GM12878 (cell line): ENCODE data around the gene SMG6. TPM values are rescaled to one million over a fixed set of nuclear protein-coding genes. Genes with fewer than 3 reads are reported as not detected.

Experiments used
- ATAC-seq: fragments of 200-7000 bp; cut with Tn5 transposase; 3 replicates; pipeline ENCODE4 v1.9.1; 2020; ENCODE audit warnings: mild to moderate bottlenecking, moderate library complexity
- BruUV-seq: library from RNA; stranded (reverse); fragments of 400-500 nt; replicated peaks from 2 replicates; lab custom pipeline; 2021; lab: Mats Ljungman, UMichigan
- CTCF ChIA-PET: fragments of 300-600 bp; sonication (Branson Sonifier 250); formaldehyde crosslinking; extraction: SDS; loops from one replicate; lab custom pipeline; 2021; ENCODE audit warnings: inconsistent platforms; lab: Yijun Ruan, JAX
- POLR2A ChIA-PET: fragments of 350-600 bp; formaldehyde crosslinking; extraction: SDS; loops from one replicate; lab custom pipeline; 2021; ENCODE audit warnings: inconsistent platforms; lab: Charles Lee
- RAD21 ChIA-PET: fragments of 300-600 bp; sonication (Branson Sonifier 250); formaldehyde crosslinking; loops from one replicate; lab custom pipeline; 2023; ENCODE audit warnings: antibody characterized with exemption; ENCODE audit not compliant: unreplicated experiment; lab: Charles Lee
- SMC1A ChIA-PET: fragments of 300-600 bp; sonication (Branson Sonifier 250); formaldehyde crosslinking; loops from one replicate; lab custom pipeline; 2023; ENCODE audit not compliant: unreplicated experiment, uncharacterized antibody; lab: Charles Lee
- DNase-seq: peaks from one replicate; pipeline ENCODE4 v3.0.0-alpha.2; 2011; ENCODE audit warnings: low read depth, low spot score
- FAIRE-seq: peaks from 3 replicates; lab custom pipeline; 2011; peaks lifted over from hg19 to GRCh38; lab: Jason Lieb, UNC
- H2AFZ ChIP-seq: 2 replicates; pipeline ENCODE4 v1.6.0; 2011; ENCODE audit warnings: low read depth, low read length, control low read depth; ENCODE audit not compliant: control insufficient read depth
- H3K27ac ChIP-seq: 2 replicates; pipeline ENCODE4 v1.5.1; 2011; ENCODE audit warnings: control low read depth; ENCODE audit not compliant: control insufficient read depth, insufficient read depth
- H3K27me3 ChIP-seq, 2 experiments: replicated peaks in 1 of 2; 2 replicates each; pipeline versions ENCODE4 v1.6.0 to v1.6.1; 2011; ENCODE audit warnings: low read length in 1 of 2; ENCODE audit not compliant: control insufficient read depth in 2 of 2, insufficient read depth in 2 of 2
- H3K36me3 ChIP-seq, 2 experiments: 2 replicates each; pipeline ENCODE4 v1.5.1; 2011; ENCODE audit warnings: low read length in 1 of 2; ENCODE audit not compliant: control insufficient read depth in 2 of 2, insufficient read depth in 2 of 2
- H3K4me1 ChIP-seq: 2 replicates; pipeline ENCODE4 v1.6.1; 2011; ENCODE audit warnings: mild to moderate bottlenecking, low read length, moderate library complexity, mixed read lengths; ENCODE audit not compliant: control insufficient read depth, insufficient read depth
- H3K4me2 ChIP-seq: 2 replicates; pipeline ENCODE4 v1.6.0; 2011; ENCODE audit warnings: control low read depth; ENCODE audit not compliant: control insufficient read depth, insufficient read depth
- H3K4me3 ChIP-seq: fragments of 200-600 bp; sonication (generic); 2 replicates; pipeline ENCODE4 v1.5.1; 2016
- H3K79me2 ChIP-seq: 2 replicates; pipeline ENCODE4 v1.6.0; 2011; ENCODE audit warnings: low read length; ENCODE audit not compliant: control insufficient read depth, insufficient read depth
- H3K9ac ChIP-seq: 2 replicates; pipeline ENCODE4 v1.8.0; 2011; ENCODE audit warnings: low read length, control low read depth, mixed read lengths; ENCODE audit not compliant: control insufficient read depth, insufficient read depth
- H3K9me3 ChIP-seq: replicated peaks from 3 replicates; pipeline ENCODE4 v1.5.1; 2011; ENCODE audit warnings: mild to moderate bottlenecking, low read length; ENCODE audit not compliant: control insufficient read depth, insufficient read depth
- H4K20me1 ChIP-seq: 2 replicates; pipeline ENCODE4 v1.6.0; 2011; ENCODE audit not compliant: control insufficient read depth, insufficient read depth
- BACH1 ChIP-seq: fragments of 450-650 bp; IDR thresholded peaks from 2 replicates; pipeline ENCODE4 v1.6.1; 2017; ENCODE audit warnings: mild to moderate bottlenecking, borderline replicate concordance
- CUX1 ChIP-seq: IDR thresholded peaks from 2 replicates; pipeline ENCODE4 v1.6.1; 2012; ENCODE audit warnings: improper control_type of control experiment, low read depth, low read length; ENCODE audit not compliant: insufficient replicate concordance
- MEF2A ChIP-seq: IDR thresholded peaks from 2 replicates; pipeline ENCODE4 v1.6.1; 2011; ENCODE audit warnings: low read depth, mild to moderate bottlenecking, low read length, moderate library complexity; ENCODE audit not compliant: insufficient read depth
- MEF2B ChIP-seq: fragments of 450-650 bp; IDR thresholded peaks from 2 replicates; pipeline ENCODE4 v1.6.1; 2018; ENCODE audit warnings: mild to moderate bottlenecking, moderate library complexity; ENCODE audit not compliant: partially characterized antibody, poor library complexity, severe bottlenecking
- MYB ChIP-seq: fragments of 150-350 bp; IDR thresholded peaks from 2 replicates; pipeline ENCODE4 v1.6.1; 2014; ENCODE audit warnings: mild to moderate bottlenecking, low read depth, low read length, borderline replicate concordance
- NBN ChIP-seq: fragments of 450-650 bp; IDR thresholded peaks from 2 replicates; pipeline ENCODE4 v1.6.1; 2016
- PAX8 ChIP-seq: fragments of 450-650 bp; IDR thresholded peaks from 2 replicates; pipeline ENCODE4 v1.6.1; 2017; ENCODE audit warnings: mild to moderate bottlenecking, moderate library complexity
- RAD51 ChIP-seq: fragments of 450-650 bp; IDR thresholded peaks from 2 replicates; pipeline ENCODE4 v1.6.1; 2016; ENCODE audit warnings: moderate library complexity, mild to moderate bottlenecking, inconsistent platforms
- RFX5 ChIP-seq: IDR thresholded peaks from 2 replicates; pipeline ENCODE4 v1.6.1; 2011; ENCODE audit warnings: low read depth, low read length, improper control_type of control experiment
- SIN3A ChIP-seq: IDR thresholded peaks from 2 replicates; pipeline ENCODE4 v1.6.1; 2012; ENCODE audit warnings: low read depth, low read length, improper control_type of control experiment
- SKIL ChIP-seq: fragments of 450-650 bp; IDR thresholded peaks from 2 replicates; pipeline ENCODE4 v1.6.1; 2017; ENCODE audit warnings: mild to moderate bottlenecking, low read depth, inconsistent platforms; ENCODE audit not compliant: poor library complexity, severe bottlenecking
- WGBS: methylation state at CpG from one replicate; pipeline ENCODE4 v1.1.6; 2016; ENCODE audit warnings: low lambda C conversion rate; ENCODE audit not compliant: insufficient replicate concordance, insufficient coverage; ENCODE audit errors: missing lambda C conversion rate; 5-methylcytosine and 5-hydroxymethylcytosine counted together
- in situ Hi-C: fragments of 300-500 bp; cut with MboI; formaldehyde crosslinking; loops from 9 replicates; pipeline ENCODE4 v1.14.3; 2018; ENCODE audit warnings: mixed read lengths
- intact Hi-C: fragments of 100-400 bp; cut with micrococcal nuclease; formaldehyde crosslinking; loops from one replicate; pipeline ENCODE4 v1.14.2; 2022; ENCODE audit not compliant: unreplicated experiment
- polyA plus RNA-seq, 11 experiments: library from polyadenylated mRNA; depleted of rRNA in 4 of 11; unstranded in 6 of 11; stranded (reverse) in 5 of 11; fragments of >200 nt; fragmentation: Nextera tagmentation in 4 of 11; fragmentation: Illumina TruSeq in 1 of 11; extraction: Ambion mirVana in 4 of 11; extraction: Trizol in 1 of 11; gene quantifications; 1 replicate in 1 of 11; 2 replicates in 10 of 11; pipeline versions ENCODE4 v1.2.1 to v1.2.3, GENCODE V29; 2011 to 2016; ENCODE audit warnings: inconsistent platforms in 2 of 11, missing spikeins in 2 of 11, low read depth in 1 of 11
- total RNA-seq, 4 experiments: library from RNA; depleted of rRNA in 3 of 4; stranded (reverse); fragments of >200 nt in 3 of 4; fragmentation: Illumina TruSeq in 1 of 4; extraction: Trizol in 1 of 4; gene quantifications; 2 replicates each; pipeline versions ENCODE4 v1.2.1 to v1.2.3, GENCODE V29; 2013 to 2021

Gene SMG6
- total and polyA plus RNA-seq, 10 of the 15 experiments (the other 5 are each of a cell fraction or from before 2014, with no cell fraction given) = 0.58 to 28.7 (median 15.7) TPM

GRCh38 chr17:2215616-2216364 is 87.8 kb downstream of the SMG6 start (continued):
- TF ChIP-seq MYB (no peak), RAD51 (no peak), RFX5 (no peak), NBN (peak; percentile 63; the same call in 1 of the 2 replicates), BACH1 (no peak)

GRCh38 chr17:2214929-2215615 is 88.5 kb downstream of the SMG6 start:
- H2AFZ ChIP-seq = no peak overlapping the region
- in situ Hi-C loops (no loop called here), intact Hi-C loops (no loop called here)
- no peaks in the 10 kb centered on the region for H3K9me3 ChIP-seq
- 5% methylated on average over 11 of the region's 11 CpGs for WGBS
- BruUV-seq = TSS peak; percentile 63
- no peaks in the 10 kb centered on the region for H4K20me1 ChIP-seq
- ATAC-seq = peak; percentile 32
- peak overlapping the region; percentile 100 for H3K27ac ChIP-seq
- POLR2A ChIA-PET = interaction anchor here (0.6 to 2.7 kb wide), 12 partner anchors 8 to 498 kb away, joined by 3 to 20 read pairs (median 4); no protein-coding TSS in a partner anchor
- peaks cover 37% of the 10 kb centered on the region for H3K79me2 ChIP-seq
- no peak for DNase-seq
- H3K4me3 ChIP-seq = peak overlapping the region; percentile 77
- peak overlapping the region; percentile 90 for H3K9ac ChIP-seq
- SMC1A ChIA-PET = interaction anchor here (1.9 to 3.0 kb wide), 9 partner anchors 9 to 157 kb away, joined by 6 to 21 read pairs (median 13); no protein-coding TSS in a partner anchor
- CTCF ChIA-PET = interaction anchor here (0.8 to 2.1 kb wide), 8 partner anchors 8 to 159 kb away, joined by 3 to 9 read pairs (median 5); no protein-coding TSS in a partner anchor
- peaks cover 6 to 7% of the 10 kb centered on the region in 2 experiments for H3K36me3 ChIP-seq
- peaks cover 32% of the 10 kb centered on the region for H3K4me1 ChIP-seq
- H3K4me2 ChIP-seq = peak overlapping the region; percentile 99
- H3K27me3 ChIP-seq = no peaks in the 10 kb centered on the region
- RAD21 ChIA-PET = interaction anchor here (0.7 to 4.0 kb wide), 10 partner anchors 8 to 157 kb away, joined by 3 to 24 read pairs (median 4); no protein-coding TSS in a partner anchor
- FAIRE-seq = no peak
- TF ChIP-seq MEF2A (peak; percentile 66; the same call in 1 of the 2 replicates), SIN3A (no peak), SKIL (peak; percentile 25), PAX8 (0 out of 2 replicates have a peak, but pooled peaks have one; percentile 64), MEF2B (peak; percentile 48), CUX1 (peak; percentile 45)
